ENCODE results near the gene FIZ1. TPM values are rescaled to one million over a fixed set of nuclear protein-coding genes. Genes with fewer than 3 reads are reported as not detected.

Gene FIZ1
- total RNA-seq, 4 donors from 2014 or later: 5.8 to 12.7 (median 7.9) TPM

GRCh38 chr19:55643003-55643886, 43.9 kb upstream of the FIZ1 start, which contains the start of gene ZNF581:
TSS of gene ZNF581 (plus strand) at chr19:55643649. CDS start at chr19:55644572, 923 bp downstream.
- no peak for DNase-seq
- TF ChIP-seq CTCF (IDR thresholded peaks at IDR 0.05) (peak in 1 of 6 experiments; percentile 34), POLR2A (IDR thresholded peaks at IDR 0.05) (peak in 1 of 4 donors; percentile 10)
- intact Hi-C loops (cut with DNase I): no loop called here

GRCh38 chr19:55642153-55643002, 43.1 kb upstream of the FIZ1 start:
- DNase-seq: no peak
- Histone ChIP-seq H3K9me3 (no peaks in the 10 kb centered on the region), H3K4me3 (peak overlapping the region; percentile 93 to 96 (median 95))

More at GRCh38 chr19:55643003-55643886, 43.9 kb upstream of the FIZ1 start, which contains the start of gene ZNF581:
- WGBS, 2 donors: 0 to 3% methylated on average over 26 to 35 of the region's 56 CpGs
- no peaks in the 10 kb centered on the region for H3K27me3 ChIP-seq
- H3K9me3 ChIP-seq: no peaks in the 10 kb centered on the region
- peaks cover 50 to 90% (median 56%) of the 10 kb centered on the region in 3 donors for H3K4me1 ChIP-seq
- peaks cover 0 to 22% (median 5%) of the 10 kb centered on the region in 3 donors for H3K36me3 ChIP-seq
- H3K27ac ChIP-seq: peak within 1 kb of the TSS; percentile 93 to 98 (median 96)
- peak within 1 kb of the TSS; percentile 93 to 96 (median 95) for H3K4me3 ChIP-seq

GRCh38 chr19:55641426-55642152, 42.3 kb upstream of the FIZ1 start:
- Histone ChIP-seq H3K27me3 (no peaks in the 10 kb centered on the region), H3K9me3 (no peaks in the 10 kb centered on the region), H3K36me3 (peaks cover 0 to 27% (median 5%) of the 10 kb centered on the region in 3 donors), H3K4me3 (peak overlapping the region; percentile 93 to 96 (median 95)), H3K27ac (peak overlapping the region; percentile 93 to 98 (median 96)), H3K4me1 (peaks cover 52 to 90% (median 60%) of the 10 kb centered on the region in 3 donors)
- DNase-seq: no peak
- TF ChIP-seq CTCF (IDR thresholded peaks at IDR 0.05): no peak
- no peak for TF ChIP-seq POLR2A (IDR thresholded peaks at IDR 0.05)
- 2% methylated on average over 24 of the region's 25 CpGs for WGBS, 2 donors
- intact Hi-C loops (cut with DNase I): no loop called here

More at GRCh38 chr19:55642153-55643002, 43.1 kb upstream of the FIZ1 start:
- intact Hi-C loops (cut with DNase I): no loop called here
- peaks cover 0 to 27% (median 5%) of the 10 kb centered on the region in 3 donors for H3K36me3 ChIP-seq
- 0 to 1% methylated on average over 11 to 12 of the region's 65 CpGs for WGBS, 2 donors
- H3K27me3 ChIP-seq: no peaks in the 10 kb centered on the region
- peak in 2 of 4 donors; percentile 18 to 28 for TF ChIP-seq POLR2A (IDR thresholded peaks at IDR 0.05)
- no peak for TF ChIP-seq CTCF (IDR thresholded peaks at IDR 0.05)
- peak overlapping the region; percentile 93 to 98 (median 96) for H3K27ac ChIP-seq
- H3K4me1 ChIP-seq: peaks cover 48 to 90% (median 57%) of the 10 kb centered on the region in 3 donors

- Histone ChIP-seq H3K4me3 (peak within 1 kb of the TSS; percentile 93 to 96 (median 95)), H3K4me1 (peaks cover 60 to 93% (median 68%) of the 10 kb centered on the region in 3 donors), H3K27ac (peak within 1 kb of the TSS; percentile 93 to 98 (median 96)), H3K9me3 (no peaks in the 10 kb centered on the region), H3K36me3 (peaks cover 0 to 24% (median 5%) of the 10 kb centered on the region in 3 donors), H3K27me3 (no peaks in the 10 kb centered on the region)
- TF ChIP-seq CTCF (IDR thresholded peaks at IDR 0.05) (no peak), POLR2A (IDR thresholded peaks at IDR 0.05) (peak in 1 of 4 donors; percentile 16)
- intact Hi-C loops (cut with DNase I): no loop called here
- no peak for DNase-seq
- WGBS, 2 donors: 0% methylated on average over 13 to 20 of the region's 89 CpGs
Observed at GRCh38 chr19:55640577-55641425, 41.5 kb upstream of the FIZ1 start, which contains the start of gene ZNF580. TSS of gene ZNF580 (plus strand) at chr19:55641002. CDS start at chr19:55642509, 1,507 bp downstream.

Measured in esophagus squamous epithelium (tissue), 5 donors.